K562 (cell line): ENCODE measurements around the gene DEPP1. TPM values are rescaled to one million over a fixed set of nuclear protein-coding genes. Genes with fewer than 3 reads are reported as not detected.

Experiments used
- CTBP1 ChIP-seq: fragments of 450-650 bp; IDR thresholded peaks from 2 replicates; pipeline ENCODE4 v1.6.1; 2016; ENCODE audit warnings: borderline replicate concordance
- DPF2 ChIP-seq: fragments of 450-650 bp; IDR thresholded peaks from 2 replicates; pipeline ENCODE4 v1.6.1; 2016
- HNRNPH1 ChIP-seq: fragments of 200-400 bp; formaldehyde crosslinking; optimal IDR thresholded peaks from 2 replicates; pipeline ENCODE3; 2017; ENCODE audit warnings: low read depth, mild to moderate bottlenecking, low read length, moderate library complexity
- LARP7 ChIP-seq: fragments of 450-650 bp; IDR thresholded peaks from 2 replicates; pipeline ENCODE4 v1.6.1; 2016
- PCBP2 ChIP-seq: fragments of 200-400 bp; formaldehyde crosslinking; IDR thresholded peaks from 2 replicates; pipeline ENCODE4 v1.6.1; 2018; ENCODE audit warnings: low read length, low read depth, mild to moderate bottlenecking, moderate library complexity; ENCODE audit not compliant: poor library complexity, severe bottlenecking
- PHF21A ChIP-seq: fragments of 450-650 bp; IDR thresholded peaks from 2 replicates; pipeline ENCODE4 v1.6.1; 2017; ENCODE audit warnings: low read depth, borderline replicate concordance
- SP2 ChIP-seq: IDR thresholded peaks from 2 replicates; pipeline ENCODE4 v1.6.1; 2011; ENCODE audit warnings: mild to moderate bottlenecking, low read depth, low read length, moderate library complexity; ENCODE audit not compliant: poor library complexity, severe bottlenecking; ENCODE audit errors: extremely low read depth
- SRSF1 ChIP-seq: fragments of 200-400 bp; formaldehyde crosslinking; IDR thresholded peaks from 2 replicates; pipeline ENCODE4 v1.6.1; 2017; ENCODE audit warnings: mild to moderate bottlenecking, low read depth, low read length, moderate library complexity
- STAT5B ChIP-seq: fragments of 250-450 bp; sonication (Bioruptor Pico); IDR thresholded peaks from 2 replicates; pipeline ENCODE4 v1.8.0; 2021; ENCODE audit warnings: mild to moderate bottlenecking, inconsistent platforms
- THRAP3 ChIP-seq: fragments of 450-650 bp; IDR thresholded peaks from 2 replicates; pipeline ENCODE4 v1.6.1; 2016; ENCODE audit warnings: mild to moderate bottlenecking, inconsistent platforms, borderline replicate concordance
- polyA plus RNA-seq, 8 experiments: library from polyadenylated mRNA; depleted of rRNA in 4 of 8; stranded (reverse) in 5 of 8; unstranded in 3 of 8; fragments of >200 nt; fragmentation: Nextera tagmentation in 2 of 8; fragmentation: Illumina TruSeq in 1 of 8; extraction: Ambion mirVana in 2 of 8; extraction: Trizol in 1 of 8; gene quantifications; 2 replicates each; pipeline versions ENCODE4 v1.2.1 to v1.2.3, GENCODE V29; 2011 to 2014; ENCODE audit warnings: inconsistent platforms in 1 of 8, missing spikeins in 1 of 8
- total RNA-seq, 7 experiments: library from RNA; depleted of rRNA in 6 of 7; stranded (reverse); fragments of >200 nt in 6 of 7; fragmentation: Illumina TruSeq in 2 of 7; extraction: Trizol in 2 of 7; gene quantifications; 2 replicates each; pipeline versions ENCODE4 v1.2.1 to v1.2.3, GENCODE V29; 2011 to 2021; ENCODE audit warnings: low replicate concordance in 1 of 7
- TF ChIP-seq, protein P1 (sequence below): fragments of 250-450 bp; sonication (Bioruptor Pico); IDR thresholded peaks from 2 replicates; pipeline ENCODE4 v1.5.0; 2020; ENCODE audit warnings: mild to moderate bottlenecking
- TF ChIP-seq, protein P2 (sequence below): fragments of 450-650 bp; IDR thresholded peaks from 2 replicates; pipeline ENCODE4 v1.6.1; 2018; ENCODE audit not compliant: partially characterized antibody
- TF ChIP-seq, protein P3 (sequence below): fragments of 450-650 bp; IDR thresholded peaks from 2 replicates; pipeline ENCODE4 v1.6.1; 2017; ENCODE audit warnings: mild to moderate bottlenecking, moderate library complexity
- TF ChIP-seq, protein P4 (sequence below): fragments of 250-450 bp; sonication (Bioruptor Pico); IDR thresholded peaks from 2 replicates; pipeline ENCODE4 v1.5.1; 2021; ENCODE audit warnings: mild to moderate bottlenecking
- TF ChIP-seq, protein P5 (sequence below): sonication (generic); formaldehyde crosslinking; IDR thresholded peaks from 2 replicates; pipeline ENCODE4 v1.4.0; 2020; ENCODE audit warnings: mild to moderate bottlenecking, missing genetic modification reagents

DEPP1 gene
- total and polyA plus RNA-seq, 9 of the 15 experiments (the other 6 are each of a cell fraction or from before 2014, with no cell fraction given) = 0.04 to 0.54 (median 0.20) TPM; not detected in 1

DNA sequence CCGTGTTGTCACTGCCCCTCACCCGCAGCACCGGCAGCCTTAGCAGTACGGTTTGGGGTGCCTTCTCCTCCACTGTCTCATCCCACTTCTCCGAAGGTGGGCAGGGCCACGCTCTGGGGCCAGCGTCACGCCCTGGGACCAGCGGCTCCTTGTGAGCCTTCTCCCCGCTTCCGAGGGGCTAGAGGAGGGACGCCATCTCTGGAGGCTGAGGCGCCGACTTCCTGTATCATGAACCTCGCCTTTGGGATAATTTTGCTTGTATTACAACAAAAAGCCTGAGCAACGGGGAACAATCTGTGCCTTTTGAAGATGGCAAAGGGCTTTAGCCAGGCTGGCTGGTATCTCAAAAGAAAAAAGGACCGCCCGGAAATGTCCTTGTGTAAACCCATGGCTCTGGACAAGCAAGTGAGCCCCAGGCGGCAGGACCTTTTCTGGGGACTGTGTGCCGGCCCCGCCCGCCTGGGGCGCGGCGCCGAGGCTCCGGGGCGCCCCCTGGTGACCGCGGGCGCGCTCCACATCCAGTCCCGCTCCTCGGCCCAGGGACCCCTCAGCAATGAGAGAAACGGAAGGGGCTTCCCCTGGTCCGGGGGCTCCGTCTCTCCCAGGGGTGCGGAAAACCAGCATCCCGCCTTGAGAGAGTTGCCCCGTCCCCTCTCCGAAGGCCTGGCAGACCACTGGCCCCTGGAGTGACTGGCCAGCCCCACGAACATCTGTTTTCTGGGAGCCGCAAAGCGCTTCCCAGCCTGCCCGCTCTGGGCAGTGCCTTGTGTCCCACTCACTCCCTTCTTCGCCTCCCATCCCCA lies 3.8 kb downstream of the DEPP1 start (continued):
- TF ChIP-seq, protein P1, sequence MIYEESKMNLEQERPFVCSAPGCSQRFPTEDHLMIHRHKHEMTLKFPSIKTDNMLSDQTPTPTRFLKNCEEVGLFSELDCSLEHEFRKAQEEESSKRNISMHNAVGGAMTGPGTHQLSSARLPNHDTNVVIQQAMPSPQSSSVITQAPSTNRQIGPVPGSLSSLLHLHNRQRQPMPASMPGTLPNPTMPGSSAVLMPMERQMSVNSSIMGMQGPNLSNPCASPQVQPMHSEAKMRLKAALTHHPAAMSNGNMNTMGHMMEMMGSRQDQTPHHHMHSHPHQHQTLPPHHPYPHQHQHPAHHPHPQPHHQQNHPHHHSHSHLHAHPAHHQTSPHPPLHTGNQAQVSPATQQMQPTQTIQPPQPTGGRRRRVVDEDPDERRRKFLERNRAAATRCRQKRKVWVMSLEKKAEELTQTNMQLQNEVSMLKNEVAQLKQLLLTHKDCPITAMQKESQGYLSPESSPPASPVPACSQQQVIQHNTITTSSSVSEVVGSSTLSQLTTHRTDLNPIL (CRISPR knock-in tag) = no peak
- TF ChIP-seq THRAP3 (no peak), PCBP2 (no peak), PHF21A (no peak), STAT5B (no peak), DPF2 (no peak), SRSF1 (no peak), CTBP1 (peak; percentile 23; the same call in 1 of the 2 replicates), SP2 (no peak), LARP7 (no peak), HNRNPH1 (no peak)
- TF ChIP-seq, protein P2, sequence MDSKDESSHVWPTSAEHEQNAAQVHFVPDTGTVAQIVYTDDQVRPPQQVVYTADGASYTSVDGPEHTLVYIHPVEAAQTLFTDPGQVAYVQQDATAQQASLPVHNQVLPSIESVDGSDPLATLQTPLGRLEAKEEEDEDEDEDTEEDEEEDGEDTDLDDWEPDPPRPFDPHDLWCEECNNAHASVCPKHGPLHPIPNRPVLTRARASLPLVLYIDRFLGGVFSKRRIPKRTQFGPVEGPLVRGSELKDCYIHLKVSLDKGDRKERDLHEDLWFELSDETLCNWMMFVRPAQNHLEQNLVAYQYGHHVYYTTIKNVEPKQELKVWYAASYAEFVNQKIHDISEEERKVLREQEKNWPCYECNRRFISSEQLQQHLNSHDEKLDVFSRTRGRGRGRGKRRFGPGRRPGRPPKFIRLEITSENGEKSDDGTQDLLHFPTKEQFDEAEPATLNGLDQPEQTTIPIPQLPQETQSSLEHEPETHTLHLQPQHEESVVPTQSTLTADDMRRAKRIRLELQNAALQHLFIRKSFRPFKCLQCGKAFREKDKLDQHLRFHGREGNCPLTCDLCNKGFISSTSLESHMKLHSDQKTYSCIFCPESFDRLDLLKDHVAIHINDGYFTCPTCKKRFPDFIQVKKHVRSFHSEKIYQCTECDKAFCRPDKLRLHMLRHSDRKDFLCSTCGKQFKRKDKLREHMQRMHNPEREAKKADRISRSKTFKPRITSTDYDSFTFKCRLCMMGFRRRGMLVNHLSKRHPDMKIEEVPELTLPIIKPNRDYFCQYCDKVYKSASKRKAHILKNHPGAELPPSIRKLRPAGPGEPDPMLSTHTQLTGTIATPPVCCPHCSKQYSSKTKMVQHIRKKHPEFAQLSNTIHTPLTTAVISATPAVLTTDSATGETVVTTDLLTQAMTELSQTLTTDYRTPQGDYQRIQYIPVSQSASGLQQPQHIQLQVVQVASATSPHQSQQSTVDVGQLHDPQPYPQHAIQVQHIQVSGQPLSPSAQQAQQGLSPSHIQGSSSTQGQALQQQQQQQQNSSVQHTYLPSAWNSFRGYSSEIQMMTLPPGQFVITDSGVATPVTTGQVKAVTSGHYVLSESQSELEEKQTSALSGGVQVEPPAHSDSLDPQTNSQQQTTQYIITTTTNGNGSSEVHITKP = no peak
- TF ChIP-seq, protein P3, sequence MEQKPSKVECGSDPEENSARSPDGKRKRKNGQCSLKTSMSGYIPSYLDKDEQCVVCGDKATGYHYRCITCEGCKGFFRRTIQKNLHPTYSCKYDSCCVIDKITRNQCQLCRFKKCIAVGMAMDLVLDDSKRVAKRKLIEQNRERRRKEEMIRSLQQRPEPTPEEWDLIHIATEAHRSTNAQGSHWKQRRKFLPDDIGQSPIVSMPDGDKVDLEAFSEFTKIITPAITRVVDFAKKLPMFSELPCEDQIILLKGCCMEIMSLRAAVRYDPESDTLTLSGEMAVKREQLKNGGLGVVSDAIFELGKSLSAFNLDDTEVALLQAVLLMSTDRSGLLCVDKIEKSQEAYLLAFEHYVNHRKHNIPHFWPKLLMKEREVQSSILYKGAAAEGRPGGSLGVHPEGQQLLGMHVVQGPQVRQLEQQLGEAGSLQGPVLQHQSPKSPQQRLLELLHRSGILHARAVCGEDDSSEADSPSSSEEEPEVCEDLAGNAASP = no peak
- TF ChIP-seq, protein P4, sequence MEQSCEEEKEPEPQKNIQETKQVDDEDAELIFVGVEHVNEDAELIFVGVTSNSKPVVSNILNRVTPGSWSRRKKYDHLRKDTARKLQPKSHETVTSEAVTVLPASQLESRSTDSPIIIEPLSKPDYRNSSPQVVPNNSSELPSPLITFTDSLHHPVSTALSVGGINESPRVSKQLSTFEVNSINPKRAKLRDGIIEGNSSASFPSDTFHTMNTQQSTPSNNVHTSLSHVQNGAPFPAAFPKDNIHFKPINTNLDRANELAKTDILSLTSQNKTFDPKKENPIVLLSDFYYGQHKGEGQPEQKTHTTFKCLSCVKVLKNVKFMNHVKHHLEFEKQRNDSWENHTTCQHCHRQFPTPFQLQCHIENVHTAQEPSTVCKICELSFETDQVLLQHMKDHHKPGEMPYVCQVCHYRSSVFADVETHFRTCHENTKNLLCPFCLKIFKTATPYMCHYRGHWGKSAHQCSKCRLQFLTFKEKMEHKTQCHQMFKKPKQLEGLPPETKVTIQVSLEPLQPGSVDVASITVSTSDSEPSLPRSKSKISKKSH (CRISPR knock-in tag) = no peak
- TF ChIP-seq, protein P5, sequence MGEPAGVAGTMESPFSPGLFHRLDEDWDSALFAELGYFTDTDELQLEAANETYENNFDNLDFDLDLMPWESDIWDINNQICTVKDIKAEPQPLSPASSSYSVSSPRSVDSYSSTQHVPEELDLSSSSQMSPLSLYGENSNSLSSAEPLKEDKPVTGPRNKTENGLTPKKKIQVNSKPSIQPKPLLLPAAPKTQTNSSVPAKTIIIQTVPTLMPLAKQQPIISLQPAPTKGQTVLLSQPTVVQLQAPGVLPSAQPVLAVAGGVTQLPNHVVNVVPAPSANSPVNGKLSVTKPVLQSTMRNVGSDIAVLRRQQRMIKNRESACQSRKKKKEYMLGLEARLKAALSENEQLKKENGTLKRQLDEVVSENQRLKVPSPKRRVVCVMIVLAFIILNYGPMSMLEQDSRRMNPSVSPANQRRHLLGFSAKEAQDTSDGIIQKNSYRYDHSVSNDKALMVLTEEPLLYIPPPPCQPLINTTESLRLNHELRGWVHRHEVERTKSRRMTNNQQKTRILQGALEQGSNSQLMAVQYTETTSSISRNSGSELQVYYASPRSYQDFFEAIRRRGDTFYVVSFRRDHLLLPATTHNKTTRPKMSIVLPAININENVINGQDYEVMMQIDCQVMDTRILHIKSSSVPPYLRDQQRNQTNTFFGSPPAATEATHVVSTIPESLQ (CRISPR knock-in tag) = no peak
